ENCODE measurements around the gene PRICKLE4.

PRICKLE4 gene

GRCh38 chr6:41784581-41785171 lies 4.1 kb downstream of the PRICKLE4 start:
- TF ChIP-seq ZNF274 (IDR thresholded peaks at IDR 0.05; ENCODE audit: low read depth, low read length), result no peak
- no peak for TF ChIP-seq YY1 (IDR thresholded peaks at IDR 0.05; ENCODE audit: insufficient read depth, insufficient read length)
- no peak for TF ChIP-seq SUZ12 (IDR thresholded peaks at IDR 0.05; ENCODE audit: extremely low read depth, insufficient read depth, insufficient read length)
- no peak for DNase-seq (ENCODE audit: low read depth, low spot score)
- no peak overlapping the region for H3K9ac ChIP-seq (ENCODE audit: insufficient read length, low read depth)
- H3K27me3 ChIP-seq (ENCODE audit: insufficient read depth, insufficient read length), result peaks cover 24% of the 10 kb centered on the region
- H3K4me1 ChIP-seq (ENCODE audit: insufficient read depth, insufficient read length), result no peaks in the 10 kb centered on the region
- no peak overlapping the region for H3K4me3 ChIP-seq (ENCODE audit: insufficient read length, low read depth)
- peaks cover 11% of the 10 kb centered on the region for H3K36me3 ChIP-seq (ENCODE audit: insufficient read depth, insufficient read length, low read length)
- H3K9me3 ChIP-seq (ENCODE audit: insufficient read depth, low read length), result peaks cover 19% of the 10 kb centered on the region; the same call in 1 of the 2 replicates

GRCh38 chr6:41785254-41785653 lies 4.7 kb downstream of the PRICKLE4 start:
- H3K4me1 ChIP-seq (ENCODE audit: insufficient read depth, insufficient read length), result no peaks in the 10 kb centered on the region
- no peak for DNase-seq (ENCODE audit: low read depth, low spot score)
- peaks cover 19% of the 10 kb centered on the region; the same call in 1 of the 2 replicates for H3K9me3 ChIP-seq (ENCODE audit: insufficient read depth, low read length)
- H3K36me3 ChIP-seq (ENCODE audit: insufficient read depth, insufficient read length, low read length), result peaks cover 16% of the 10 kb centered on the region
- no peak for TF ChIP-seq ZNF274 (IDR thresholded peaks at IDR 0.05; ENCODE audit: low read depth, low read length)
- no peak for TF ChIP-seq SUZ12 (IDR thresholded peaks at IDR 0.05; ENCODE audit: extremely low read depth, insufficient read depth, insufficient read length)
- no peak for TF ChIP-seq YY1 (IDR thresholded peaks at IDR 0.05; ENCODE audit: insufficient read depth, insufficient read length)
- peaks cover 24% of the 10 kb centered on the region for H3K27me3 ChIP-seq (ENCODE audit: insufficient read depth, insufficient read length)
- H3K4me3 ChIP-seq (ENCODE audit: insufficient read length, low read depth), result no peak overlapping the region
- H3K9ac ChIP-seq (ENCODE audit: insufficient read length, low read depth), result no peak overlapping the region

GRCh38 chr6:41785689-41786450 lies 5.3 kb downstream of the PRICKLE4 start:
- Histone ChIP-seq H3K36me3 (ENCODE audit: insufficient read depth, insufficient read length, low read length) (peaks cover 22% of the 10 kb centered on the region), H3K9me3 (ENCODE audit: insufficient read depth, low read length) (peaks cover 19% of the 10 kb centered on the region; the same call in 1 of the 2 replicates), H3K4me3 (ENCODE audit: insufficient read length, low read depth) (peak overlapping the region; percentile 96), H3K4me1 (ENCODE audit: insufficient read depth, insufficient read length) (no peaks in the 10 kb centered on the region), H3K9ac (ENCODE audit: insufficient read length, low read depth) (peak overlapping the region; percentile 88), H3K27me3 (ENCODE audit: insufficient read depth, insufficient read length) (peaks cover 20% of the 10 kb centered on the region)
- TF ChIP-seq YY1 (IDR thresholded peaks at IDR 0.05; ENCODE audit: insufficient read depth, insufficient read length) (no peak), SUZ12 (IDR thresholded peaks at IDR 0.05; ENCODE audit: extremely low read depth, insufficient read depth, insufficient read length) (no peak), ZNF274 (IDR thresholded peaks at IDR 0.05; ENCODE audit: low read depth, low read length) (no peak)
- DNase-seq (ENCODE audit: low read depth, low spot score), result no peak

- Histone ChIP-seq H3K9me3 (ENCODE audit: insufficient read depth, low read length) (peaks cover 19% of the 10 kb centered on the region; the same call in 1 of the 2 replicates), H3K27me3 (ENCODE audit: insufficient read depth, insufficient read length) (peaks cover 13% of the 10 kb centered on the region), H3K4me3 (ENCODE audit: insufficient read length, low read depth) (peak overlapping the region; percentile 96), H3K4me1 (ENCODE audit: insufficient read depth, insufficient read length) (no peaks in the 10 kb centered on the region), H3K9ac (ENCODE audit: insufficient read length, low read depth) (peak overlapping the region; percentile 88), H3K36me3 (ENCODE audit: insufficient read depth, insufficient read length, low read length) (peaks cover 30% of the 10 kb centered on the region)
- DNase-seq (ENCODE audit: low read depth, low spot score), result peak; percentile 43
- no peak for TF ChIP-seq SUZ12 (IDR thresholded peaks at IDR 0.05; ENCODE audit: extremely low read depth, insufficient read depth, insufficient read length)
Observed at GRCh38 chr6:41786451-41787218, 6.1 kb downstream of the PRICKLE4 start.

- H3K4me3 ChIP-seq (ENCODE audit: insufficient read length, low read depth), result peak within 1 kb of the TSS; percentile 96
- H3K4me1 ChIP-seq (ENCODE audit: insufficient read depth, insufficient read length), result no peaks in the 10 kb centered on the region
- TF ChIP-seq YY1 (IDR thresholded peaks at IDR 0.05; ENCODE audit: insufficient read depth, insufficient read length) (peak; percentile 72), SUZ12 (IDR thresholded peaks at IDR 0.05; ENCODE audit: extremely low read depth, insufficient read depth, insufficient read length) (no peak)
Observed at GRCh38 chr6:41787219-41787917, 6.8 kb downstream of the PRICKLE4 start, which contains the start of gene TOMM6. Gene TOMM6, plus strand, starts transcription at chr6:41787694. Its CDS starts 4 bp downstream, at chr6:41787698.

GRCh38 chr6:41789390-41789724 lies 8.8 kb downstream of the PRICKLE4 start:
- Histone ChIP-seq H3K9ac (ENCODE audit: insufficient read length, low read depth) (no peak overlapping the region), H3K36me3 (ENCODE audit: insufficient read depth, insufficient read length, low read length) (peaks cover 45% of the 10 kb centered on the region), H3K4me3 (ENCODE audit: insufficient read length, low read depth) (no peak overlapping the region), H3K27me3 (ENCODE audit: insufficient read depth, insufficient read length) (peaks cover 4% of the 10 kb centered on the region), H3K4me1 (ENCODE audit: insufficient read depth, insufficient read length) (no peaks in the 10 kb centered on the region), H3K9me3 (ENCODE audit: insufficient read depth, low read length) (peaks cover 19% of the 10 kb centered on the region; the same call in 1 of the 2 replicates)
- DNase-seq (ENCODE audit: low read depth, low spot score), result no peak
- TF ChIP-seq ZNF274 (IDR thresholded peaks at IDR 0.05; ENCODE audit: low read depth, low read length) (no peak), SUZ12 (IDR thresholded peaks at IDR 0.05; ENCODE audit: extremely low read depth, insufficient read depth, insufficient read length) (no peak), YY1 (IDR thresholded peaks at IDR 0.05; ENCODE audit: insufficient read depth, insufficient read length) (no peak)

More at GRCh38 chr6:41787219-41787917, 6.8 kb downstream of the PRICKLE4 start, which contains the start of gene TOMM6:
- H3K36me3 ChIP-seq (ENCODE audit: insufficient read depth, insufficient read length, low read length), result peaks cover 37% of the 10 kb centered on the region
- peaks cover 10% of the 10 kb centered on the region for H3K27me3 ChIP-seq (ENCODE audit: insufficient read depth, insufficient read length)
- peak; percentile 87 for DNase-seq (ENCODE audit: low read depth, low spot score)
- H3K9ac ChIP-seq (ENCODE audit: insufficient read length, low read depth), result peak within 1 kb of the TSS; percentile 88
- peaks cover 19% of the 10 kb centered on the region; the same call in 1 of the 2 replicates for H3K9me3 ChIP-seq (ENCODE audit: insufficient read depth, low read length)
